MCF 10A (cell line): ENCODE data around the gene RCAN2. TPM values are rescaled to one million over a fixed set of nuclear protein-coding genes. Genes with fewer than 3 reads are reported as not detected.

Source experiments
- BruUV-seq: library from RNA; stranded (reverse); fragments of 400-500 nt; replicated peaks from 2 replicates; lab custom pipeline; 2021; lab: Mats Ljungman, UMichigan
- CTCF ChIA-PET: fragments of 300-600 bp; sonication (Branson Sonifier 250); formaldehyde crosslinking; extraction: SDS; loops from one replicate; lab custom pipeline; 2021; ENCODE audit warnings: antibody characterized with exemption, inconsistent platforms; lab: Yijun Ruan, JAX
- POLR2A ChIA-PET: fragments of 300-600, 350-650 bp; sonication (Branson Sonifier 250); formaldehyde crosslinking; extraction: SDS; loops from one replicate; lab custom pipeline; 2020; ENCODE audit warnings: antibody characterized with exemption, inconsistent platforms; lab: Yijun Ruan, JAX
- DNase-seq: peaks from one replicate; pipeline ENCODE4 v3.0.0-alpha.2; 2018; ENCODE audit not compliant: unreplicated experiment
- H3K27ac Mint-ChIP-seq: one replicate; pipeline ENCODE4 v1.8.0; 2022; ENCODE audit warnings: mild to moderate bottlenecking, low read depth, mixed read lengths; ENCODE audit not compliant: unreplicated experiment
- H3K27me3 Mint-ChIP-seq: one replicate; pipeline ENCODE4 v1.8.0; 2022; ENCODE audit warnings: mixed read lengths; ENCODE audit not compliant: insufficient read depth, unreplicated experiment
- H3K36me3 Mint-ChIP-seq: one replicate; pipeline ENCODE4 v1.8.0; 2022; ENCODE audit warnings: mild to moderate bottlenecking, moderate library complexity, mixed read lengths; ENCODE audit not compliant: insufficient read depth, unreplicated experiment
- H3K4me1 Mint-ChIP-seq: one replicate; pipeline ENCODE4 v1.8.0; 2022; ENCODE audit warnings: mixed read lengths; ENCODE audit not compliant: insufficient read depth, unreplicated experiment
- H3K4me3 Mint-ChIP-seq: one replicate; pipeline ENCODE4 v1.8.0; 2022; ENCODE audit warnings: mild to moderate bottlenecking, moderate library complexity, mixed read lengths; ENCODE audit not compliant: unreplicated experiment
- H3K9me3 Mint-ChIP-seq: one replicate; pipeline ENCODE4 v1.8.0; 2022; ENCODE audit warnings: mixed read lengths; ENCODE audit not compliant: unreplicated experiment
- intact Hi-C: fragments of 100-400 bp; cut with micrococcal nuclease; formaldehyde crosslinking; loops from 2 replicates; pipeline ENCODE4 v1.14.1; 2022
- total RNA-seq: library from RNA; stranded (reverse); gene quantifications from 2 replicates; pipeline ENCODE4 v1.2.3, GENCODE V29; 2022
- TF ChIP-seq, protein P1 (sequence below): fragments of 200-600 bp; IDR thresholded peaks from one replicate; pipeline ENCODE4 v1.8.0; 2022; ENCODE audit warnings: antibody characterized with exemption, mild to moderate bottlenecking; ENCODE audit not compliant: unreplicated experiment

Gene RCAN2
- total RNA-seq, 1 experiment from 2014 or later: 0.09 TPM

DNA sequence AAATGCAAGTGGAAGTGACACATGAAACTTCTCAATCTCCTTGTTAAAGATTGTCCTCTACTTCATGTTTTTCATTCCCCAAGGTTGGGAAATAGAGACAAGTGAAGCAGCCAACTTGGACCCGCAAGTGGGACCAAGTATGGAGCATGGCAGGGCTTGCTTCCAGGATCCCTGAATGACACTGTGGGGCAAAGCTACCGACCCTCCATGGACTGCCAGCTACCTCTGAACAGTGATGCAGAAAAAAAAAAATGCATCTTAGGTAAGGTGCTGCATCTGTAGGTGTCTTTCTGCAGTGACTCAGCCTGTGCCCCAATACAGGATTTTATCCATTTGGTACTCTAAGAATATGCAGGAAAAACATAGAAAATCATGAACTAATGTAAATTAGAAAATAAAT lies 201.4 kb downstream of the RCAN2 start:
- ChIA-PET CTCF (no interaction called here), POLR2A (no interaction called here)
- no TSS peak for BruUV-seq
- Mint-ChIP-seq H3K9me3 (no peaks in the 10 kb centered on the region), H3K4me3 (no peak overlapping the region), H3K27me3 (peaks cover 23% of the 10 kb centered on the region), H3K27ac (no peak overlapping the region), H3K4me1 (no peaks in the 10 kb centered on the region), H3K36me3 (no peaks in the 10 kb centered on the region)
- TF ChIP-seq, protein P1, sequence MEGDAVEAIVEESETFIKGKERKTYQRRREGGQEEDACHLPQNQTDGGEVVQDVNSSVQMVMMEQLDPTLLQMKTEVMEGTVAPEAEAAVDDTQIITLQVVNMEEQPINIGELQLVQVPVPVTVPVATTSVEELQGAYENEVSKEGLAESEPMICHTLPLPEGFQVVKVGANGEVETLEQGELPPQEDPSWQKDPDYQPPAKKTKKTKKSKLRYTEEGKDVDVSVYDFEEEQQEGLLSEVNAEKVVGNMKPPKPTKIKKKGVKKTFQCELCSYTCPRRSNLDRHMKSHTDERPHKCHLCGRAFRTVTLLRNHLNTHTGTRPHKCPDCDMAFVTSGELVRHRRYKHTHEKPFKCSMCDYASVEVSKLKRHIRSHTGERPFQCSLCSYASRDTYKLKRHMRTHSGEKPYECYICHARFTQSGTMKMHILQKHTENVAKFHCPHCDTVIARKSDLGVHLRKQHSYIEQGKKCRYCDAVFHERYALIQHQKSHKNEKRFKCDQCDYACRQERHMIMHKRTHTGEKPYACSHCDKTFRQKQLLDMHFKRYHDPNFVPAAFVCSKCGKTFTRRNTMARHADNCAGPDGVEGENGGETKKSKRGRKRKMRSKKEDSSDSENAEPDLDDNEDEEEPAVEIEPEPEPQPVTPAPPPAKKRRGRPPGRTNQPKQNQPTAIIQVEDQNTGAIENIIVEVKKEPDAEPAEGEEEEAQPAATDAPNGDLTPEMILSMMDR: no peak
- DNase-seq: no peak
- intact Hi-C loops: no loop called here

DNA sequence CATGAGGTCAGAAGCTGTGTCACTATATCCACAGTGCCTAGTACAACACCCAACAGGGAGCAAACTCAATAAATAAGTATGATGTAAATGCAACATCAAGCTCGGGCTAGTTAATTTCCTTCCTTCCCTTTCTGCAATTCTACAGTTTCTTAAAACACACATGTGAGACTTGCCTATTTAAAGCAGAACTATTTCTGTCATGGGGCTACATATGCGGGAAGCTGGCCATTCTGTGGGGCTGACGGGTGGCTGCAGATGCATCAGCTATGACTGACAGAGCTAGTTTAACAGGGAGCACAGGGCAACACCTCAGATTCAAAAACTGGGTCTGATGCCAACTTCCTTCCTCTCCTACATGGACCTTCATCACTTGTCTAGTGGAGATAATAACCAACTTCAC lies 202.4 kb downstream of the RCAN2 start:
- H3K27me3 Mint-ChIP-seq: peaks cover 23% of the 10 kb centered on the region
- TF ChIP-seq, protein P1: no peak
- H3K4me1 Mint-ChIP-seq: no peaks in the 10 kb centered on the region
- H3K36me3 Mint-ChIP-seq: no peaks in the 10 kb centered on the region
- ChIA-PET POLR2A (no interaction called here), CTCF (no interaction called here)
- no peak overlapping the region for H3K4me3 Mint-ChIP-seq
- H3K9me3 Mint-ChIP-seq: no peaks in the 10 kb centered on the region
- BruUV-seq: no TSS peak
- intact Hi-C loops: no loop called here
- DNase-seq: no peak
- no peak overlapping the region for H3K27ac Mint-ChIP-seq

DNA sequence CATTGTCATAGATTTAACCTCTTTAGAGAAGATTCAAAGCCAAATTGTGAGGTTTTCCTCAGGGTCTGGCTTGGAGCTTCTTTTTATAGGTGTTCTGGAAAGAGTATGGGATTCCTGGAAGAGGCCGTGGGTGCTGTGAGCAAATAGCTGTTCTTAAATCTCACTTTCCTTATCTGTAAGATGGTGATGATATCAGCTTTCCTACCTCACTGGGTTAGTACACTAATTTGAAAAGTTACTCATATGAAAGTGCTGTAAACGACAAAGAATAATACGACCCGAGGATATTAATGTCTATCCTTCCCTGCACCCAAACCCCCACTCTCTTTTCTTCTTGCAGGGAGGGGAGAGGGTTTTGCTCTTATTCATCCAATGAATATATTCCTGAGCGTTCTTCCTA lies 203.6 kb downstream of the RCAN2 start:
- no TSS peak for BruUV-seq
- no peaks in the 10 kb centered on the region for H3K4me1 Mint-ChIP-seq
- DNase-seq: no peak
- H3K36me3 Mint-ChIP-seq: no peaks in the 10 kb centered on the region
- no peak overlapping the region for H3K27ac Mint-ChIP-seq
- intact Hi-C loops: no loop called here
- no peak overlapping the region for H3K4me3 Mint-ChIP-seq
- peaks cover 23% of the 10 kb centered on the region for H3K27me3 Mint-ChIP-seq
- POLR2A ChIA-PET: no interaction called here
- H3K9me3 Mint-ChIP-seq: no peaks in the 10 kb centered on the region
- CTCF ChIA-PET: no interaction called here
- TF ChIP-seq, protein P1: no peak

DNA sequence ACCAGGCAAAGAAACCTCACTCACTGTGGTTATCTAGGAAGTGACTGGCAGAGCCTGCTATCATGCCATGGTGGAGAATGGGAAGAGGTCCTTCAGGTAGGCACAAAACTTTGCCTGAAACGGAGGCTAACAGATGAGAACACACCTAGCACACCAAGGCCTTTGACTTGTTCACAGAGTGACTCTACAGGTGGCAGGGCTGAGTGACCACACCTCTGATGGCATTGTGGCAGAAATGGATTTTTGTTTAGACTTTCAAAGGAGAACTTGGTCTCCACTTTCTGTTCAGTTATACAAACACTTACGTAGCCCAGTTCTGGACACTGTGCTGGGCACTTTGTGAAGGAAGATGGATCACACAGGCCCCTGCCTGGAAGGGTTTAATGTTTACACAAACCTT lies 204.2 kb downstream of the RCAN2 start:
- intact Hi-C loops: no loop called here
- no TSS peak for BruUV-seq
- Mint-ChIP-seq H3K4me3 (no peak overlapping the region), H3K36me3 (no peaks in the 10 kb centered on the region), H3K27me3 (peaks cover 23% of the 10 kb centered on the region), H3K4me1 (no peaks in the 10 kb centered on the region), H3K9me3 (no peaks in the 10 kb centered on the region), H3K27ac (no peak overlapping the region)
- DNase-seq: no peak
- TF ChIP-seq, protein P1: no peak
- CTCF ChIA-PET: no interaction called here
- POLR2A ChIA-PET: no interaction called here
